T1000 (cell line): Measurements from ENCODE around the gene EPHB2.

Experiments used
- DNase-seq: peaks from one replicate; lab custom pipeline; 2025; ENCODE audit warnings: mixed read lengths; lab: John Stamatoyannopoulos, UW

Gene EPHB2

GRCh38 chr1:22860883-22861385 lies 150.3 kb downstream of the EPHB2 start:
- no peak for DNase-seq

- peak; percentile 22 for DNase-seq
These were observed 151.3 kb downstream of the EPHB2 start for GRCh38 chr1:22861764-22862440.

- no peak for DNase-seq
These were observed 152.1 kb downstream of the EPHB2 start for GRCh38 chr1:22862752-22863151.

GRCh38 chr1:22863766-22864165 lies 153.1 kb downstream of the EPHB2 start:
- no peak for DNase-seq

- no peak for DNase-seq
These were observed 154.2 kb downstream of the EPHB2 start for GRCh38 chr1:22864886-22865285.

- no peak for DNase-seq
These were observed 155.1 kb downstream of the EPHB2 start for GRCh38 chr1:22865736-22866135.

- no peak for DNase-seq
These were observed 156.2 kb downstream of the EPHB2 start for GRCh38 chr1:22866868-22867267.

GRCh38 chr1:22868331-22868730 lies 157.7 kb downstream of the EPHB2 start:
- DNase-seq: no peak

GRCh38 chr1:22869325-22869724 lies 158.7 kb downstream of the EPHB2 start:
- no peak for DNase-seq

- no peak for DNase-seq
These were observed 159.7 kb downstream of the EPHB2 start for GRCh38 chr1:22870201-22870871.

GRCh38 chr1:22872981-22873664 lies 162.5 kb downstream of the EPHB2 start:
- DNase-seq: no peak

- no peak for DNase-seq
These were observed 164.1 kb downstream of the EPHB2 start for GRCh38 chr1:22874785-22875184.

GRCh38 chr1:22875241-22875640 lies 164.6 kb downstream of the EPHB2 start:
- no peak for DNase-seq

GRCh38 chr1:22875841-22876240 lies 165.2 kb downstream of the EPHB2 start:
- DNase-seq: no peak

- DNase-seq: peak; percentile 53
These were observed 165.9 kb downstream of the EPHB2 start for GRCh38 chr1:22876359-22877111.

GRCh38 chr1:22877112-22877915 lies 166.7 kb downstream of the EPHB2 start:
- no peak for DNase-seq

- no peak for DNase-seq
These were observed 167.3 kb downstream of the EPHB2 start for GRCh38 chr1:22877980-22878379.

- no peak for DNase-seq
These were observed 168.0 kb downstream of the EPHB2 start for GRCh38 chr1:22878626-22879025.

- DNase-seq: no peak
These were observed 168.8 kb downstream of the EPHB2 start for GRCh38 chr1:22879445-22879844.

GRCh38 chr1:22880174-22880601 lies 169.5 kb downstream of the EPHB2 start:
- no peak for DNase-seq

GRCh38 chr1:22883406-22883805 lies 172.8 kb downstream of the EPHB2 start:
- DNase-seq: no peak
